ENCODE measurements around the gene NFU1.
A peak's percentile ranks its signal among the peaks of the same experiment; 100 is the strongest.

NFU1 gene

DNA sequence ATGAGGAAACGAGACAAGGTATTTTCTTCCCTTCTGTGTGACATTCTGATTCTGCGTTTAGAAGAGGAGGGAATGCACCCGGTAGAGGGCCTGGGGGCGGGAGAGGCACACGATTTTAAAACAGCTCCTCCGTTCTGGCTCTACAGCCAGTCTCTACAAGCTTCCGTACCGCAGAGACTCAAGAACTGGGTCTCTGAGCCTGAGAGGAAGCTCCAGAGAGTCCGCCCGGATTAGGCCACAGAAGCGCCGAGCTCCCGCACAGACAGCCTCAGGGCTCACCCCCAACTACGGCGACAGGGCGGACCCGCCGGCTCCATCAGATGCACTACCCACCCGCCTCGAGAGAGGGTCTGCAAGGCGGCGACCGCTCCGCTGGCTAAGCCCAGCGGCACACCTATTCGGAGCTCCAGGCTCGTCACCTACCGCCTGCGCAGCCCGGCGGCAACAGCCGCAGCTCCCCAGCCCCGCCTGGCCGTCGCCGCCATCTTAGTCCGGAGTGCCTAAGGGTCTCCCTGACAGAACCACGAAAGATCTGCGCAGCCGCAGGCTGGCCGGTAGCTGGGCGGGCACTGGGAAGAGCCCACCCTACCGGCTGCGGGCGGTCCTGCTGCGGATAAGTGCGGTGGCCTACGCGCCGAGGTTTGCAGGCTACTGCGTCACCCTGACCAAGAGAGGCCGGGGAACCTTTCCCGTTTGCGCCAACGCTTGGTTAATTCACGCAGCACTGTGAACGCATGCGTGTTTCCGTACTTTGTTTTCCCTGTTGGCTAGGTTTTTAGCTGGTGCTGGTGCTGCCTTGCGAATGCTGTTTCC is at the start of gene NFU1:
Gene NFU1 (minus strand): TSS at position 498 of the 813 bp plus-strand sequence. CDS start 13 bp downstream, at position 485.
- in situ Hi-C loops (cut with HindIII; ENCODE audit: low sequenced_read_pairs), result no loop called here
- peak; percentile 94 for DNase-seq (ENCODE audit: low read depth)
- peak within 1 kb of the TSS; percentile 69 for H3K4me3 ChIP-seq (ENCODE audit: low read depth, low read length)
- TF ChIP-seq, protein P1, sequence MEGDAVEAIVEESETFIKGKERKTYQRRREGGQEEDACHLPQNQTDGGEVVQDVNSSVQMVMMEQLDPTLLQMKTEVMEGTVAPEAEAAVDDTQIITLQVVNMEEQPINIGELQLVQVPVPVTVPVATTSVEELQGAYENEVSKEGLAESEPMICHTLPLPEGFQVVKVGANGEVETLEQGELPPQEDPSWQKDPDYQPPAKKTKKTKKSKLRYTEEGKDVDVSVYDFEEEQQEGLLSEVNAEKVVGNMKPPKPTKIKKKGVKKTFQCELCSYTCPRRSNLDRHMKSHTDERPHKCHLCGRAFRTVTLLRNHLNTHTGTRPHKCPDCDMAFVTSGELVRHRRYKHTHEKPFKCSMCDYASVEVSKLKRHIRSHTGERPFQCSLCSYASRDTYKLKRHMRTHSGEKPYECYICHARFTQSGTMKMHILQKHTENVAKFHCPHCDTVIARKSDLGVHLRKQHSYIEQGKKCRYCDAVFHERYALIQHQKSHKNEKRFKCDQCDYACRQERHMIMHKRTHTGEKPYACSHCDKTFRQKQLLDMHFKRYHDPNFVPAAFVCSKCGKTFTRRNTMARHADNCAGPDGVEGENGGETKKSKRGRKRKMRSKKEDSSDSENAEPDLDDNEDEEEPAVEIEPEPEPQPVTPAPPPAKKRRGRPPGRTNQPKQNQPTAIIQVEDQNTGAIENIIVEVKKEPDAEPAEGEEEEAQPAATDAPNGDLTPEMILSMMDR (IDR thresholded peaks at IDR 0.05; ENCODE audit: low read depth, low read length, missing control alignments), result peak; percentile 57

DNA sequence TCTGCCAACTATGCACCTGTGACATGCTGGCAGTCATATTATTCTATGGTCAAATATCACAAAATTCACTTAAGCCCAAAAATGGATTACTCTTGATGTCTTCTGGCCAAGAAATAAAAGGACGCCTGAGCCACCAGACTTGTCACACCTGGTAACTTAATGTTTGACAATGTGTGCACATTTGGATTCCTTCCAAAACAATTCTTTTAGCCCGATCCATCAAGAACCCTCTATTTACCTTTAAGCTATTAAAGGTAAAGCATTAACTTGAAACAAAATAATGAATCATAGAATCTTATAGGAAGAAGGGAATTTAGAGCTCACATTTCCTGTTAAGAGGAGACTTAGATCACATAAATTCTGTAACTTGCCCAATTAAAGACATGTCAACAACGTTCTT is 46.5 kb upstream of the NFU1 start:
- no peak for DNase-seq (ENCODE audit: low read depth)
- in situ Hi-C loops (cut with HindIII; ENCODE audit: low sequenced_read_pairs), result no loop called here
- H3K4me3 ChIP-seq (ENCODE audit: low read depth, low read length), result no peak overlapping the region
- TF ChIP-seq, protein P1 (IDR thresholded peaks at IDR 0.05; ENCODE audit: low read depth, low read length, missing control alignments), result no peak

DNA sequence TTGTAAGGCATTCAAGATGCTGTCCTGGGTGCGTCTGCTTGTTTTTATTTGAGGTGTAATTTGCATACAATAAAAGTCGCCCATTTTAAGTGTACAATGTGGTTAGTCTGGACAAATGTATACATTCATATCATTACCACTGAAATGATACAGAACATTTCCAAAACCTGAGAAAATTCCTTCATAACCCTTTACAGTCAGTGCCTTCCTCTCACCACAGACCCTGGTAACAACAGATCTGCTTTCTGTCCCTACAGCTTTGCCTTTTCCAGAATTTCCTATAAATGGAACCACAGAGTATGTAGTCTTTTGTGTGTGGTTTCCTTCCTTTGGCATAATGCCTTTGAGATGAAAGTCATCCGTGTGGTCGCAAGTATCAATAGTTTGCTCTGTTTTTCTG is 45.8 kb upstream of the NFU1 start:
- DNase-seq (ENCODE audit: low read depth), result peak; percentile 82
- no peak overlapping the region for H3K4me3 ChIP-seq (ENCODE audit: low read depth, low read length)
- TF ChIP-seq, protein P1 (IDR thresholded peaks at IDR 0.05; ENCODE audit: low read depth, low read length, missing control alignments), result no peak
- in situ Hi-C loops (cut with HindIII; ENCODE audit: low sequenced_read_pairs), result no loop called here

DNA sequence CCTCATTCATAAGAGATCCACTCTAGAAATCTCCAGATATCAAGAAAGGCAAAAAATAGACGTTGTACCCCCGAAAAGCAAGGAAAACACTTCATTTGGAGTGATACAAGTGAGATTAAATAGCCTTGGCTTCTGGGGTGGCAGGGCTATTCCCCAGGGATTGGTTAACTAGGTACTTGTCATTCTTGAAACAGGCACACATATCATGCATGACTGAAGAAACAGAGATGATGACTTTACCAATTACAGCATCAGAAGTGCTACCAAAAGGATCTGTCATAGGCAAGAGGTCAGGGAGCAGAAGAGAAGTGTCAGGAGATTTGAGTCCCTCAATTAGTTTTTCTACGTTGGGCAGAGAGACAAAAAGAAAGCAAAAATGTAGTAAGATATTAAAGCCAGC is 45.2 kb upstream of the NFU1 start:
- in situ Hi-C loops (cut with HindIII; ENCODE audit: low sequenced_read_pairs), result no loop called here
- no peak overlapping the region for H3K4me3 ChIP-seq (ENCODE audit: low read depth, low read length)
- DNase-seq (ENCODE audit: low read depth), result no peak
- TF ChIP-seq, protein P1 (IDR thresholded peaks at IDR 0.05; ENCODE audit: low read depth, low read length, missing control alignments), result no peak

DNA sequence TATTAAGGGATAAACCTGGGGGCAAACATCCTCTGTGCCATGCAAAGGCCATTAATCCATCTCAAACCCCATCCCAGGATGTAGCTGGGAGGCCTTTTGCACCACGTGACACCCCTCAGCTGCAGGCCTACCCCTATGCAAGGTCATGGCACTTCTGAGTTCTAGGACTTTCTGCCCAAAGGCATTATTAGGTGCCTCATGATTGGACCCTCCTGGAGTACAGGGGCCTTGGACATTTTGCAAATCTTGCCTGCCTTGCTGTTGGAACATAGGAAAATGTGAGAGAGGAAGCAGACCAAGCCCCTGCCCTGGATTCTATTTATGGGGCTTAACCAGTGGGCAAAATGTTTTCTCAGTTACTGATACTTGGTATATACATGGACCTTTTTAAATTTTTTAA is 44.2 kb upstream of the NFU1 start:
- H3K4me3 ChIP-seq (ENCODE audit: low read depth, low read length), result no peak overlapping the region
- TF ChIP-seq, protein P1 (IDR thresholded peaks at IDR 0.05; ENCODE audit: low read depth, low read length, missing control alignments), result no peak
- in situ Hi-C loops (cut with HindIII; ENCODE audit: low sequenced_read_pairs), result no loop called here
- no peak for DNase-seq (ENCODE audit: low read depth)

DNA sequence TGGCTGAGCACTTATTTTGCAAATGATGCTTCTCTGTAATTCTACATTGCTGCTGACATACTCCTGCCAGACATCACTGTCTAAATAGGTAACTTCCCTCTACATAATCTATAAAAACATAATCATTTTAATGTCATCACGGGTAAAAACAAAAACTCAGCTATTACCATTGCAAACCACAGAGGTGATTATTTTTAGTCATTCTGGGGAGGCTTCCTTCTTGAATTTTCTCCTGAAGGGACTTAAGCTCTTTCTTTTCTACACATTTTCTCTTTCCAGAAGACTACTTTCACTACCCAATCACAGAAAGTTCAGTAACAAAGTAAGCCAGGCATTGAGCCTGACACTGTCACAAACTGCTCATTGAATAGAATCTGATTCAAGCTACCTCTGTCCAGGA is 40.4 kb upstream of the NFU1 start:
- no peak for DNase-seq (ENCODE audit: low read depth)
- TF ChIP-seq, protein P1 (IDR thresholded peaks at IDR 0.05; ENCODE audit: low read depth, low read length, missing control alignments), result no peak
- H3K4me3 ChIP-seq (ENCODE audit: low read depth, low read length), result no peak overlapping the region
- in situ Hi-C loops (cut with HindIII; ENCODE audit: low sequenced_read_pairs), result no loop called here

Data from astrocyte of the cerebellum (primary cell).